HFFc6 (cell line): ENCODE measurements around the gene TTC3. TPM values are rescaled to one million over a fixed set of nuclear protein-coding genes. Genes with fewer than 3 reads are reported as not detected.

Experiments
- DNase-seq: peaks from one replicate; pipeline ENCODE4 v3.0.0-alpha.2; 2018
- H3K27ac Mint-ChIP-seq: 2 replicates; pipeline ENCODE4 v1.8.0; 2020; ENCODE audit warnings: mild to moderate bottlenecking, mixed read lengths
- H3K27me3 Mint-ChIP-seq: 2 replicates; pipeline ENCODE4 v1.8.0; 2021; ENCODE audit warnings: mild to moderate bottlenecking, moderate library complexity, mixed read lengths; ENCODE audit not compliant: insufficient read depth
- H3K36me3 Mint-ChIP-seq: 2 replicates; pipeline ENCODE4 v1.8.0; 2021; ENCODE audit warnings: low read depth, mixed read lengths
- H3K4me1 Mint-ChIP-seq: 2 replicates; pipeline ENCODE4 v1.8.0; 2020; ENCODE audit warnings: low read depth, mixed read lengths
- H3K4me3 Mint-ChIP-seq: 2 replicates; pipeline ENCODE4 v1.8.0; 2020; ENCODE audit warnings: mild to moderate bottlenecking, moderate library complexity, mixed read lengths
- H3K9me3 Mint-ChIP-seq: 2 replicates; pipeline ENCODE4 v1.8.0; 2020; ENCODE audit warnings: mild to moderate bottlenecking, mixed read lengths
- CTCF ChIP-seq: fragments of 200-600 bp; sonication (generic); IDR thresholded peaks from 2 replicates; pipeline ENCODE4 v1.5.0; 2021; ENCODE audit warnings: antibody characterized with exemption, mild to moderate bottlenecking
- total RNA-seq, 6 experiments: library from RNA; stranded (reverse); fragmentation: NEBNext Ultra II Directional; extraction: Animal tissue kit (Norgen Biotek cat#: 25700); gene quantifications; 2 replicates in 1 of 6; 3 replicates in 5 of 6; pipeline ENCODE4 v1.2.3, GENCODE V29; 2021

The TTC3 gene
- total RNA-seq, 6 experiments from 2014 or later = 123 to 173 (median 134) TPM

DNA sequence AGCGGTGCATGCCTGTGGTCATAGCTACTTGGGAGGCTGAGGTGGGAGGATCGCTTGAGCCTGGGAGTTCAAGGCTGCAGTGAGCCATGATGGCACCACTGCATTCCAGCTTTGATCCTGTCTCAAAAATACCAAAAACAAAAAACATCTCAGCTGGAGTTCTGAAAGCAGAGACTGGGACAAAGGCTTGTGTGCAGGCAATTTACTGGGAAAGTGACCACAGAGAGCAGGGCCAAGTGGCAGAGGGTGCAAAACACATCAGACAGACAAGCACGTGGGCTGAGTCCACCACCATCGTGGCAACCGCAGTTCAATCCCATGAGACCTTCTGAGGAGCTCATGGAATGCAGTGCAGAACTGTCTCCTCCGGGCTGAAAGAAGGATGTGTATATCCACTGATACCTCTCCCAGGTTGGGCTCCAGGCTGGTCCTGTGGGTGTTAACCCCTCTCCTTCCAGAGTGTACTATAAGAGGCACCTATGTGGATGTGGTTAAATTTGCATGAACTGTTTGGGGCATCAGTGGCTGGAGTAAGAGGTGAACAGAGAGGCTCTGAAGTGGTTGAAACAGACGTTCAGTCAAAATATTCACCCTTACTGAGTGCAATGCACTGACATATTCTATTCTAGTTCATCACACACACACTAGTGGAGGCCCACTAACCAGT lies 11.0 kb upstream of the TTC3 start:
- no peak for TF ChIP-seq CTCF
- no peak for DNase-seq
- peaks cover 2% of the 10 kb centered on the region; the same call in 1 of the 2 replicates for H3K27me3 Mint-ChIP-seq

GRCh38 chr21:37062593-37062935 lies 10.5 kb upstream of the TTC3 start:
- peaks cover 38% of the 10 kb centered on the region for H3K4me1 Mint-ChIP-seq
- TF ChIP-seq CTCF = no peak
- DNase-seq = no peak
- H3K9me3 Mint-ChIP-seq = no peaks in the 10 kb centered on the region
- H3K4me3 Mint-ChIP-seq = no peak overlapping the region
- peaks cover 14% of the 10 kb centered on the region; the same call in 1 of the 2 replicates for H3K36me3 Mint-ChIP-seq
- peaks cover 2% of the 10 kb centered on the region; the same call in 1 of the 2 replicates for H3K27me3 Mint-ChIP-seq
- H3K27ac Mint-ChIP-seq = no peak overlapping the region

More for the DNA sequence above, 11.0 kb upstream of the TTC3 start:
- H3K36me3 Mint-ChIP-seq = peaks cover 14% of the 10 kb centered on the region; the same call in 1 of the 2 replicates
- peaks cover 38% of the 10 kb centered on the region for H3K4me1 Mint-ChIP-seq
- no peaks in the 10 kb centered on the region for H3K9me3 Mint-ChIP-seq
- peak overlapping the region; percentile 26; the same call in 1 of the 2 replicates for H3K27ac Mint-ChIP-seq
- no peak overlapping the region for H3K4me3 Mint-ChIP-seq

- no peaks in the 10 kb centered on the region for H3K9me3 Mint-ChIP-seq
- peaks cover 2% of the 10 kb centered on the region; the same call in 1 of the 2 replicates for H3K27me3 Mint-ChIP-seq
- H3K36me3 Mint-ChIP-seq = peaks cover 14% of the 10 kb centered on the region; the same call in 1 of the 2 replicates
- TF ChIP-seq CTCF = no peak
- H3K27ac Mint-ChIP-seq = no peak overlapping the region; the same call in 1 of the 2 replicates
- no peak overlapping the region for H3K4me3 Mint-ChIP-seq
- H3K4me1 Mint-ChIP-seq = peaks cover 38% of the 10 kb centered on the region
- DNase-seq = no peak
These were observed 9.6 kb upstream of the TTC3 start for GRCh38 chr21:37063433-37063832.

DNA sequence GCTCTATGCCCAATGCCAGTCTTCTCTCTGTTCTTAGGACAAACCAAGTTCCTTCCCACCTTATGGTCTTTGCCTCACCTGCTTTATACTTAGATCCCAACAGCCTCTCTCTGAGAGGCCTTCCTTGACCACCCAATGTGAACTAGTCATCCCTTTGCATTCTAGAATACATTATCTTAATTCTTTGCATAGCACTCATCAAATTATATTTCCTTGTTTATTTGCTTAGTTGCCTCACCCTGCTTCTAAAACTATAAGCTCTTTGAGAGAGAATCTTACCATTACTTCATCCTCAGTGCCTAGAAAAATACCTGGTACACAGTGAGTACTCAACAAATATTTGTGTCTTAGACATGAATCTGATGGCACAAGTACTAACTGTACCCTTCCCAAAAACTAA lies 8.2 kb upstream of the TTC3 start:
- H3K27me3 Mint-ChIP-seq = peaks cover 2% of the 10 kb centered on the region; the same call in 1 of the 2 replicates
- peaks cover 15% of the 10 kb centered on the region for H3K36me3 Mint-ChIP-seq
- peaks cover 37% of the 10 kb centered on the region for H3K4me1 Mint-ChIP-seq
- peak overlapping the region; percentile 60 for H3K27ac Mint-ChIP-seq
- TF ChIP-seq CTCF = no peak
- no peak overlapping the region for H3K4me3 Mint-ChIP-seq
- DNase-seq = no peak
- no peaks in the 10 kb centered on the region for H3K9me3 Mint-ChIP-seq

GRCh38 chr21:37065561-37066177 lies 7.4 kb upstream of the TTC3 start:
- peaks cover 37% of the 10 kb centered on the region for H3K4me1 Mint-ChIP-seq
- H3K27ac Mint-ChIP-seq = no peak overlapping the region
- H3K36me3 Mint-ChIP-seq = peaks cover 18% of the 10 kb centered on the region
- no peaks in the 10 kb centered on the region for H3K9me3 Mint-ChIP-seq
- no peaks in the 10 kb centered on the region for H3K27me3 Mint-ChIP-seq
- no peak for DNase-seq
- H3K4me3 Mint-ChIP-seq = no peak overlapping the region
- TF ChIP-seq CTCF = no peak
